OCI-LY3 (cell line): Measurements from ENCODE around the gene EFCAB10.

Source experiments
- EZH2phosphoT487 ChIP-seq: fragments of 200-600 bp; shearing (Covaris generic); IDR thresholded peaks from 2 replicates; pipeline ENCODE4 v1.6.1; 2018; ENCODE audit warnings: antibody characterized with exemption, mixed run types, low read depth
- TF ChIP-seq, protein P1 (sequence below): fragments of 200-600, 300-600 bp; sonication (generic); IDR thresholded peaks from 2 replicates; pipeline ENCODE4 v1.5.1; 2014; ENCODE audit warnings: antibody characterized with exemption, low read length, low read depth

DNA sequence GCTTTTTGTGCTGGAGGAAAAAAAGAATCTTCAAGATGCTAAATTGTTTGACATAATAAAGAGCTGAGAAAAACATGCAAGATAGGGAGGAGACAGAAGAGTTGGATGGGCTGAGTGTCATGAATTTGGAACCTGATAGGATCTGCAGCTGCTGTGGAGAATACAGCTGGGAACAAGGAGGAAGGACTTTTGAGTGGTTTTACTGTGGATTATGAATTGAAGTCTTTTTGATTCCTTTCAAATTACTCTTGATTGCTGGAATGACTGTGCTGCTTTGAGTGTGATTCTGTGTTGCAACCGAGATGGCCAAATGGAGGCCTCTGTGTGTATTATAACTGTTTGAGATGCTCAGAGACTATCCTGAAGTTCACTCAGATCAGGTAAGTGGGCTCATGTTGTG is 4.0 kb downstream of the EFCAB10 start:
- TF ChIP-seq, protein P1, sequence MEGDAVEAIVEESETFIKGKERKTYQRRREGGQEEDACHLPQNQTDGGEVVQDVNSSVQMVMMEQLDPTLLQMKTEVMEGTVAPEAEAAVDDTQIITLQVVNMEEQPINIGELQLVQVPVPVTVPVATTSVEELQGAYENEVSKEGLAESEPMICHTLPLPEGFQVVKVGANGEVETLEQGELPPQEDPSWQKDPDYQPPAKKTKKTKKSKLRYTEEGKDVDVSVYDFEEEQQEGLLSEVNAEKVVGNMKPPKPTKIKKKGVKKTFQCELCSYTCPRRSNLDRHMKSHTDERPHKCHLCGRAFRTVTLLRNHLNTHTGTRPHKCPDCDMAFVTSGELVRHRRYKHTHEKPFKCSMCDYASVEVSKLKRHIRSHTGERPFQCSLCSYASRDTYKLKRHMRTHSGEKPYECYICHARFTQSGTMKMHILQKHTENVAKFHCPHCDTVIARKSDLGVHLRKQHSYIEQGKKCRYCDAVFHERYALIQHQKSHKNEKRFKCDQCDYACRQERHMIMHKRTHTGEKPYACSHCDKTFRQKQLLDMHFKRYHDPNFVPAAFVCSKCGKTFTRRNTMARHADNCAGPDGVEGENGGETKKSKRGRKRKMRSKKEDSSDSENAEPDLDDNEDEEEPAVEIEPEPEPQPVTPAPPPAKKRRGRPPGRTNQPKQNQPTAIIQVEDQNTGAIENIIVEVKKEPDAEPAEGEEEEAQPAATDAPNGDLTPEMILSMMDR = no peak
- no peak for TF ChIP-seq EZH2phosphoT487
